ENCODE data around the gene CARD10. TPM values are rescaled to one million over a fixed set of nuclear protein-coding genes. Genes with fewer than 3 reads are reported as not detected.

Gene CARD10
- total and polyA plus RNA-seq, 2 of the 8 experiments (the other 6 are each of a cell fraction or from before 2014, with no cell fraction given): 13.5 to 14.4 TPM

GRCh38 chr22:37519268-37520195, at the start of gene CARD10 (continued):
- peak; percentile 1 for TF ChIP-seq ASH2L (IDR thresholded peaks at IDR 0.05; ENCODE audit: low read length)
- 0 out of 2 replicates have a peak, but pooled peaks have one; percentile 38 for TF ChIP-seq GABPA (IDR thresholded peaks at IDR 0.05; ENCODE audit: borderline replicate concordance, insufficient read depth, low read length)
- TF ChIP-seq, protein P1, sequence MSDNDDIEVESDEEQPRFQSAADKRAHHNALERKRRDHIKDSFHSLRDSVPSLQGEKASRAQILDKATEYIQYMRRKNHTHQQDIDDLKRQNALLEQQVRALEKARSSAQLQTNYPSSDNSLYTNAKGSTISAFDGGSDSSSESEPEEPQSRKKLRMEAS (IDR thresholded peaks at IDR 0.05): 0 out of 2 replicates have a peak, but pooled peaks have one; percentile 3
- TF ChIP-seq EZH2 (IDR thresholded peaks at IDR 0.05; ENCODE audit: low read depth, low read length, severe bottlenecking): peak; percentile 55
- no peak for TF ChIP-seq GTF2F1 (IDR thresholded peaks at IDR 0.05; ENCODE audit: borderline replicate concordance, low read depth, low read length)
